K562 (cell line): ENCODE measurements around the gene MAML3. TPM values are rescaled to one million over a fixed set of nuclear protein-coding genes. Genes with fewer than 3 reads are reported as not detected.
A peak's percentile ranks its signal among the peaks of the same experiment; 100 is the strongest.

Experiments
- ADNP ChIP-seq: fragments of 200-800 bp; sonication (Bioruptor generic); IDR thresholded peaks from 2 replicates; pipeline ENCODE4 v1.6.1; 2016; ENCODE audit warnings: missing genetic modification characterization, missing compliant biosample characterization
- AFF1 ChIP-seq, 2 experiments: fragments of 450-650 bp; IDR thresholded peaks; 2 replicates each; pipeline ENCODE4 v1.6.1; 2018; ENCODE audit warnings: mild to moderate bottlenecking in 2 of 2, low read depth in 1 of 2; ENCODE audit not compliant: partially characterized antibody in 2 of 2
- ARID1B ChIP-seq: fragments of 450-650 bp; IDR thresholded peaks from 2 replicates; pipeline ENCODE4 v1.6.1; 2016; ENCODE audit warnings: antibody characterized with exemption, mild to moderate bottlenecking, inconsistent platforms
- CBFA2T3 ChIP-seq: fragments of 450-650 bp; IDR thresholded peaks from 2 replicates; pipeline ENCODE4 v1.6.1; 2017
- DPF2 ChIP-seq: fragments of 450-650 bp; IDR thresholded peaks from 2 replicates; pipeline ENCODE4 v1.6.1; 2016
- EP300 ChIP-seq: IDR thresholded peaks from 2 replicates; pipeline ENCODE4 v1.6.1; 2012; ENCODE audit warnings: low read length, improper control_type of control experiment
- MAX ChIP-seq: sonication (generic); formaldehyde crosslinking; IDR thresholded peaks from 2 replicates; pipeline ENCODE4 v1.9.0; 2022; ENCODE audit warnings: mild to moderate bottlenecking, missing genetic modification reagents
- MYC ChIP-seq, 2 experiments: fragments of 250-450 bp in 1 of 2; sonication (Bioruptor Pico) in 1 of 2; IDR thresholded peaks; 2 replicates each; pipeline versions ENCODE4 v1.5.1 to v1.6.1; 2012 to 2021; ENCODE audit warnings: low read depth in 2 of 2, borderline replicate concordance in 1 of 2, improper control_type of control experiment in 1 of 2, low read length in 1 of 2, mild to moderate bottlenecking in 1 of 2, moderate library complexity in 1 of 2
- POLR2AphosphoS2 ChIP-seq: IDR thresholded peaks from 2 replicates; pipeline ENCODE4 v1.6.1; 2012; ENCODE audit warnings: low read length, improper control_type of control experiment
- SMARCE1 ChIP-seq: fragments of 450-650 bp; IDR thresholded peaks from 2 replicates; pipeline ENCODE4 v1.7.1; 2016; ENCODE audit warnings: mild to moderate bottlenecking
- SPI1 ChIP-seq: IDR thresholded peaks from 2 replicates; pipeline ENCODE4 v1.6.1; 2011; ENCODE audit warnings: low read depth, low read length, control low read depth, borderline replicate concordance
- TAL1 ChIP-seq: fragments of 450-650 bp; IDR thresholded peaks from 2 replicates; pipeline ENCODE4 v1.6.1; 2016; ENCODE audit warnings: mild to moderate bottlenecking
- TCF3 ChIP-seq: sonication (generic); formaldehyde crosslinking; IDR thresholded peaks from 2 replicates; pipeline ENCODE4 v1.4.0; 2020; ENCODE audit warnings: mild to moderate bottlenecking, missing genetic modification reagents
- TRIM24 ChIP-seq, 2 experiments: fragments of 450-650 bp; IDR thresholded peaks; 2 replicates each; pipeline ENCODE4 v1.6.1; 2016
- TRIM28 ChIP-seq: fragments of 450-650 bp; IDR thresholded peaks from 2 replicates; pipeline ENCODE4 v1.6.1; 2017
- ZBTB43 ChIP-seq: sonication (generic); formaldehyde crosslinking; IDR thresholded peaks from 2 replicates; pipeline ENCODE4 v1.8.0; 2023; ENCODE audit warnings: mild to moderate bottlenecking, missing genetic modification reagents
- ZNF592 ChIP-seq: fragments of 450-650 bp; IDR thresholded peaks from 2 replicates; pipeline ENCODE4 v1.6.1; 2017; ENCODE audit warnings: antibody characterized with exemption, mild to moderate bottlenecking
- polyA plus RNA-seq, 8 experiments: library from polyadenylated mRNA; depleted of rRNA in 4 of 8; stranded (reverse) in 5 of 8; unstranded in 3 of 8; fragments of >200 nt; fragmentation: Nextera tagmentation in 2 of 8; fragmentation: Illumina TruSeq in 1 of 8; extraction: Ambion mirVana in 2 of 8; extraction: Trizol in 1 of 8; gene quantifications; 2 replicates each; pipeline versions ENCODE4 v1.2.1 to v1.2.3, GENCODE V29; 2011 to 2014; ENCODE audit warnings: inconsistent platforms in 1 of 8, missing spikeins in 1 of 8
- total RNA-seq, 7 experiments: library from RNA; depleted of rRNA in 6 of 7; stranded (reverse); fragments of >200 nt in 6 of 7; fragmentation: Illumina TruSeq in 2 of 7; extraction: Trizol in 2 of 7; gene quantifications; 2 replicates each; pipeline versions ENCODE4 v1.2.1 to v1.2.3, GENCODE V29; 2011 to 2021; ENCODE audit warnings: low replicate concordance in 1 of 7

The MAML3 gene
- total and polyA plus RNA-seq, 9 of the 15 experiments (the other 6 are each of a cell fraction or from before 2014, with no cell fraction given): 0.01 to 0.55 (median 0.25) TPM

- peak; percentile 42; the same call in 1 of the 2 replicates for TF ChIP-seq ZNF592
- TF ChIP-seq POLR2AphosphoS2: no peak
- peak; percentile 76; the same call in 1 of the 2 replicates for TF ChIP-seq SMARCE1
- no peak for TF ChIP-seq AFF1 (IDR thresholded peaks at IDR 0.05; ENCODE audit: low read depth in 1 of 2, partially characterized antibody in 2 of 2)
- peak; percentile 77 for TF ChIP-seq TCF3 (CRISPR knock-in tag)
- peak; percentile 85 for TF ChIP-seq ARID1B
- TF ChIP-seq SPI1: peak; percentile 93
- peak; percentile 33; the same call in 1 of the 2 replicates for TF ChIP-seq DPF2
- peak; percentile 61 for TF ChIP-seq MAX (CRISPR knock-in tag)
- peak; percentile 62; the same call in 1 of the 2 replicates for TF ChIP-seq TRIM28
- TF ChIP-seq ZBTB43 (CRISPR knock-in tag): no peak
- 0 out of 2 replicates have a peak, but pooled peaks have one; percentile 25 for TF ChIP-seq ADNP (tag)
- TF ChIP-seq CBFA2T3: peak; percentile 75
- peak; percentile 74 for TF ChIP-seq TAL1
- peak; percentile 25; the same call in 1 of the 2 replicates for TF ChIP-seq MYC (IDR thresholded peaks at IDR 0.05; ENCODE audit: low read depth, low read length)
- TF ChIP-seq MYC (CRISPR knock-in tag; IDR thresholded peaks at IDR 0.05; ENCODE audit: borderline replicate concordance, low read depth): no peak
- TF ChIP-seq EP300: peak; percentile 52; the same call in 1 of the 2 replicates
- TF ChIP-seq TRIM24 (IDR thresholded peaks at IDR 0.05): peak; percentile 61 to 87; a peak in 3 of 4 replicates
Measured at GRCh38 chr4:139685180-139685579, 468.8 kb downstream of the MAML3 start (continued).
